ENCODE results near the gene TBX20. TPM values are rescaled to one million over a fixed set of nuclear protein-coding genes. Genes with fewer than 3 reads are reported as not detected.
A peak's percentile ranks its signal among the peaks of the same experiment; 100 is the strongest.

The TBX20 gene, protein sequence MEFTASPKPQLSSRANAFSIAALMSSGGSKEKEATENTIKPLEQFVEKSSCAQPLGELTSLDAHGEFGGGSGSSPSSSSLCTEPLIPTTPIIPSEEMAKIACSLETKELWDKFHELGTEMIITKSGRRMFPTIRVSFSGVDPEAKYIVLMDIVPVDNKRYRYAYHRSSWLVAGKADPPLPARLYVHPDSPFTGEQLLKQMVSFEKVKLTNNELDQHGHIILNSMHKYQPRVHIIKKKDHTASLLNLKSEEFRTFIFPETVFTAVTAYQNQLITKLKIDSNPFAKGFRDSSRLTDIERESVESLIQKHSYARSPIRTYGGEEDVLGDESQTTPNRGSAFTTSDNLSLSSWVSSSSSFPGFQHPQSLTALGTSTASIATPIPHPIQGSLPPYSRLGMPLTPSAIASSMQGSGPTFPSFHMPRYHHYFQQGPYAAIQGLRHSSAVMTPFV
- not detected for total RNA-seq
- long read RNA-seq, result 0 reads

DNA sequence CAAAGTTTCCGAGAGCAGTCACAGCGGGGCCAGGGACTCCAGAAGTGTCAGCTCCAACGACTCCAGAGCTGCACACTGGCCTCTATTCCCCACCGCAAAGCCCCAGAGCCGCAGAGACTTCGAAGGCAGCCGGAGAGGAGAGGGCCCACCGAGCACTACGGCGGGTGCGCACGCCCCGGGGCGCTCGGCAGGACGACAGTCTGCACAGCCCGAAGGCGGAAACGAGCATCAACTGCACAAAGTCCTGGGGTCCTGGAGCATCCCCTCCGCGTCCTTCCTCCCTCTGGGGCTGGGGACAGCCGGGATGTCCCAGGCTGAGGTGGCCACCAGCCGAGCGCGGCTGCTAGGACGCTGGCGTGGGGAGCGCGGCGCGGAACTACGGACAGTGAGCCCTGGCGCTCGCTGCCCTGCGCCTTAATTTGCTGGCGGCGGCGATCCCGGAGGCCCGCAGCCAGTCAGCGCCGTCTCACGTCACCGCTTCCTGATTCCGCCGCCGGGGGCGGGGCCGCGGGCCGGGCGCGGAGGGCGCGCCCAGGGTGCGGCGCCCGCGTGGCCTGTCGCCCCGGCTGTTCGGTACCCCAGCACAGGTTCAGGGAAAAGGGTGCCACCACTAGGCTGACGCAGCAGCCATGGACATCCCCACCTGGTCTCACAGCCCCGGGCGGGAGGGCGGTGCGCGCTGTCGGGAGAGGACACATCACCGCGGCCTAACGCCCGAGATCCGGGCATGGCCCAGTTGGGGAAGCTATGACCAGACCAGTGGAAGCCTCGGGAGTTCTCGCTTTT, at the start of gene TBX20:
Gene TBX20 (minus strand): TSS at position 391 of the 786 bp plus-strand sequence. CDS start 480 bp downstream, outside the sequence.
- Histone ChIP-seq H3K27ac (no peak within 1 kb of the TSS), H3K4me3 (peak within 1 kb of the TSS; percentile 38), H3K9me3 (no peaks in the 10 kb centered on the region), H3K36me3 (no peaks in the 10 kb centered on the region), H3K4me1 (peaks cover 5% of the 10 kb centered on the region), H3K27me3 (peaks cover 100% of the 10 kb centered on the region)
- intact Hi-C loops (cut with DNase I), result no loop called here
- TF ChIP-seq, protein P1, sequence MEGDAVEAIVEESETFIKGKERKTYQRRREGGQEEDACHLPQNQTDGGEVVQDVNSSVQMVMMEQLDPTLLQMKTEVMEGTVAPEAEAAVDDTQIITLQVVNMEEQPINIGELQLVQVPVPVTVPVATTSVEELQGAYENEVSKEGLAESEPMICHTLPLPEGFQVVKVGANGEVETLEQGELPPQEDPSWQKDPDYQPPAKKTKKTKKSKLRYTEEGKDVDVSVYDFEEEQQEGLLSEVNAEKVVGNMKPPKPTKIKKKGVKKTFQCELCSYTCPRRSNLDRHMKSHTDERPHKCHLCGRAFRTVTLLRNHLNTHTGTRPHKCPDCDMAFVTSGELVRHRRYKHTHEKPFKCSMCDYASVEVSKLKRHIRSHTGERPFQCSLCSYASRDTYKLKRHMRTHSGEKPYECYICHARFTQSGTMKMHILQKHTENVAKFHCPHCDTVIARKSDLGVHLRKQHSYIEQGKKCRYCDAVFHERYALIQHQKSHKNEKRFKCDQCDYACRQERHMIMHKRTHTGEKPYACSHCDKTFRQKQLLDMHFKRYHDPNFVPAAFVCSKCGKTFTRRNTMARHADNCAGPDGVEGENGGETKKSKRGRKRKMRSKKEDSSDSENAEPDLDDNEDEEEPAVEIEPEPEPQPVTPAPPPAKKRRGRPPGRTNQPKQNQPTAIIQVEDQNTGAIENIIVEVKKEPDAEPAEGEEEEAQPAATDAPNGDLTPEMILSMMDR (IDR thresholded peaks at IDR 0.05), result no peak
- DNase-seq, result peak; percentile 72
- peak; percentile 86 for ATAC-seq

DNA sequence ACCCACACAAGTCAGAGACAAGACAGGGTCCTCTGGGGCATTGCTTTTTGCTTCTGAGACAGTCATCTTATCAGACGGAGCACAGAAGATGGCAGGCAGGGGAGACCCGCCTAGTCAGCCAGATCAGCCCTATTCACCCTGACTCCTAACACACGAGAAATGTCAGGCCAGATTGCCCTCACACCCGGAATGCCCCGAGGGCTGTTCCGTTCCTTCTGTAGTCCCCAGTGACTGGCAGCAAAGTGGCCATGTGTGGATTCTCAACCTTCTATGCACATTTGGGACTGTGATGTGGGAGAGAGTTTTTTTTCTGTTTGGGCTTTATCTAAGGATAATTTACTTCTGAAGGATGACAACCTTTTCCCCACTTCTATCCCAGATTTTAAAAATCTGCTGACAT, 35.5 kb upstream of the TBX20 start:
- Histone ChIP-seq H3K27ac (no peak overlapping the region), H3K36me3 (no peaks in the 10 kb centered on the region), H3K4me3 (no peak overlapping the region), H3K9me3 (no peaks in the 10 kb centered on the region), H3K4me1 (no peaks in the 10 kb centered on the region), H3K27me3 (no peaks in the 10 kb centered on the region)
- no peak for ATAC-seq
- TF ChIP-seq, protein P1 (IDR thresholded peaks at IDR 0.05), result no peak
- DNase-seq, result no peak
- intact Hi-C loops (cut with DNase I), result no loop called here

DNA sequence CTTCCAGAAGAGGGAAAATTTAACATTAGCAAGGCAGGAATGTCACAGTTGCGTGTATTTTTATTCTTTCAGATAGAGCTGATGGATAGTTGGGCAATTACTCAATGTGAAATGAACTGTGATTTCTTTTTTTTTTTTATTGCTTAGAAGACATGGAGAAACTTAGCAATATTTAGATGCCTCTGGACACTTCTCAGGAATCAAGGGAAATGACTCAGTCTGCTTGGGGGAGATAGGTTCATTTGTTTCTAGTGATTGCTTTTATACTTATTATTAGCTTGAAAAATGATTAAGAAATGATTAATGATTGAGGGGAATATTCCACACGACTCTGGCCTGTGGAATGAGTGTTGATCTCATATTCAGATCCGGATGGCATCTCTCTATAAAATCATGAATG, 33.1 kb upstream of the TBX20 start:
- Histone ChIP-seq H3K27ac (no peak overlapping the region), H3K9me3 (no peaks in the 10 kb centered on the region), H3K4me3 (no peak overlapping the region), H3K4me1 (no peaks in the 10 kb centered on the region), H3K27me3 (no peaks in the 10 kb centered on the region), H3K36me3 (no peaks in the 10 kb centered on the region)
- ATAC-seq (no peak), DNase-seq (no peak)
- TF ChIP-seq, protein P1 (IDR thresholded peaks at IDR 0.05), result no peak
- intact Hi-C loops (cut with DNase I), result no loop called here

DNA sequence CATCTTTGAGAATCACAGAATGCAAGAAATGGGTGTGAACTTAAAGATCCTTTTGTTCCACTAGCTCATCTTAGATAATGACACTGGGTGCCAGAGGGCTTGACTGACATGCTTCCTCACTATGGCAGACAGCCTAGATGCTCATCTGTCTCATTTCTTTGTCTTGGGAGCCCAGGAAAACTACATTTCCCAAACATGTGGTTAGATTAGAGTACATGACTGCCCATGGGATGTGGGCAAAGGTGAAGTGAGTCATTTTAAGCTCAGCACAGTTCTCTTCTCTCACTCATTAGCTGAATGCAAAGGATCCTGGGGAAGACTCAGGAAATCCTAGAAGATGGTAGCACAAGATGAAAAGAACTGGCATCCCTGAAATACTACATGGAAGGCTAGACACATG, 32.5 kb upstream of the TBX20 start:
- DNase-seq, result no peak
- ATAC-seq, result no peak
- intact Hi-C loops (cut with DNase I), result no loop called here
- Histone ChIP-seq H3K4me1 (no peaks in the 10 kb centered on the region), H3K4me3 (no peak overlapping the region), H3K27ac (no peak overlapping the region), H3K36me3 (no peaks in the 10 kb centered on the region), H3K27me3 (no peaks in the 10 kb centered on the region), H3K9me3 (no peaks in the 10 kb centered on the region)
- TF ChIP-seq, protein P1 (IDR thresholded peaks at IDR 0.05), result no peak

DNA sequence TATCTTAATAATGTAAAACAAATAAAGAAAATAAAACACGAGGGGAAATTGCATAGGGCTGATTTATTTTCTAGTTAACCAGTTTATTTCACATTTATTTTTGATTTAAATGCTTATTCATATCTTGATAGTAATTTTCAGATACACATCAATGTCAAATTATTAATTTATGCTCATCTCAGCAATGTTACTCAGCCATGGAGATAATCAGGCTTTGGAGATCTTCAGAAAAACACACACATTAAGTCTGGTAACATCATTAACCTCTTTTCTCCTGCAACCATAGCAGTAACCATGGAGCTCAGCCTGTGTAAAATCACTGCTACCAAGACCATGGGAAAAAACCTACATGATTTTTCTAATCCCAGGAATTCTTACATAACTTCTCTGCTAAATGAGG, 31.9 kb upstream of the TBX20 start:
- no peak for DNase-seq
- intact Hi-C loops (cut with DNase I), result no loop called here
- Histone ChIP-seq H3K36me3 (no peaks in the 10 kb centered on the region), H3K27ac (no peak overlapping the region), H3K9me3 (no peaks in the 10 kb centered on the region), H3K4me1 (no peaks in the 10 kb centered on the region), H3K4me3 (no peak overlapping the region), H3K27me3 (no peaks in the 10 kb centered on the region)
- ATAC-seq, result no peak
- TF ChIP-seq, protein P1 (IDR thresholded peaks at IDR 0.05), result no peak

Measured in upper lobe of right lung (tissue), 1 donor.